NCI-H1436 treated with DMSO at 0.1 percent for 48 hours (cell line): Measurements from ENCODE around the gene PHF3.

Experiments used
- DNase-seq: peaks from one replicate; lab custom pipeline; 2025; lab: John Stamatoyannopoulos, UW

PHF3 gene

DNA sequence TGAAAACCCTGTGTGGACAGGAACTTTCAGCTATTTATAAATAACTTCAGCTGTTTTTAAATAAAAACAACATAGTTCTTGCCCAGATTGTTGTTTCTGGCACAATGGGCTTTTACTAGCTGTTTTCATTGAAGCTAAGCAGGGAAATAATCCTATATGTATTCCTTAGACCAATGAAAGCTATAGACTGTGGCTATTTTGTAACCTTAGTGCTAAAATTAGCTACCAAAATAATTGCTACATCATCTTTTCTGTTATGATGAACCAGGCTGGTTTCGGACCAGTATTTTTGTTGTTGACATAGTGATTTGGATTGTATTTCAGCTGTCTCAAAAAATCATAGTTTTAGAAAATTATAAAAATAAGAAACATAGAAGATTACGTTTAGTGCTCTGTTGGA is 13.7 kb downstream of the PHF3 start:
- no peak for DNase-seq

DNA sequence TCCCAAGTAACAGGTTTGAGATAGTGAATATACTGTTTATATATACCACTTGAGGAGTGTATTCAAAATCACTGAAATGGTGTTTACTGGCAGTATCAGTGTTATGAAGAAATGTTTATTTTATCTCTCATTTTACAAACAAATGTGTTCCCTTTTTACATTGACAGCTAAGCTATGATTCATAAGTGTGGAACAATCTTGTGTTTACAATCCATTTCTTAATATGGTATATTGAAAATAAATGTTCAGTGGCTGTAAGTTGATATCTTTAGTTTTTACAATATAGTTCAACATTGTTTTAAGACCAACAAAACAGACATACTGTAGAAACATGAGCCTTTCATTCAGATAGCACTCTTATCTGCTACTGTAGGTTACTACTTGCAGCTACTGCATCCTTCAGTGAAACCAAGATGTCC is 14.3 kb downstream of the PHF3 start:
- DNase-seq, result no peak

DNA sequence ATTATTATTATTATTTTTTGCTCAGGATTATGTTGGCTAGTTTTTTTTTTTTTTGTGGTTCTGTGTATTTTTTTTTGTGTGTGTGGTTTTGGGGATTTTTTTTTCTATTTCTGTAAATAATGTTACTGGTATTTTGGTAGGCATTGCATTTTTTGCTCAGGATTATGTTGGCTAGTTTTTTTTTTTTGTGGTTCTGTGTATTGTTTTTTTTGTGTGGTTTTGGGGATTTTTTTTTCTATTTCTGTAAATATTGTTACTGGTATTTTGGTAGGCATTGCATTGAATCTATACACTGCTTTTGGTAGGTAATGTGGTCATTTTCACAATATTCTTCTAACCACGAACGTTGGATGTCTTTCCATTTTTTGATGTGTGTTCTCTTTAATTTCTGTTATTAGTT is 17.4 kb downstream of the PHF3 start:
- no peak for DNase-seq

DNA sequence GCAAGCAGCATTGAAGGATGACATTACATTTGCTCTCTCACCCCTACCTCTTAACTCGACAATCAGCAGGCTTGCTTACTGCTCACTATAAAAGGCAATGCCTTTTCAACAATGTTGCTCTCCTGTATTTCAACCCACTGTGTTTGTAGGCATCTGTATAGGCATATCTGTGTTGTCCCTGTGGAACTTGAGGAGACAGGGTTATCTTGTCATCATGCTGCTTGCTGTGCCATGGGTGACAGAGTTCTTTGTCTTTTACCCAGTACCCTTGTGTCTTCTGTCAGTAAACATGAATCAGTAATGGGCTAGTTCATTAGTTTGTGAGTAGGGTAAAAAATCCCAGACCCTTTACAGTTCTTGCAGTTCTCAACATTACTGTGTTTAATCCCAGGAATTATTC is 25.2 kb downstream of the PHF3 start:
- DNase-seq, result no peak

DNA sequence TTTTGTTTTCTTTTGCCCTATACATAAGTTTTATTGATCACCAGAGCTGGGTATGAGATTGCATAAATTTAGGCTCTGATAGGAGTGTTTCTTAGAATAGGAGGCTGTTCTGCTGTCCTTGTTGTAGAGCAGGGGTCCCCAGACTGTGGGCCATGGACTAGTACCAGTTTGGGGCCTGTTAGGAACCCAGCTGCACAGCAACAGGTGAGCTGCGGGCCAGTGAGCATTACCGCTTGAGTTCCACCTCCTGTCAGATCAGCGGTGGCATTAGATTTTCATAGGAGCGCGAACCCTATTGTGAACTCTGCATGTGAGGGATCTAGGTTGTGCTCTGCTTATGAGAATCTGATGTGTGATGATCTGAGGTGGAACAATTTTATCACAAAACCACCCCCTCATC is 26.2 kb downstream of the PHF3 start:
- no peak for DNase-seq

DNA sequence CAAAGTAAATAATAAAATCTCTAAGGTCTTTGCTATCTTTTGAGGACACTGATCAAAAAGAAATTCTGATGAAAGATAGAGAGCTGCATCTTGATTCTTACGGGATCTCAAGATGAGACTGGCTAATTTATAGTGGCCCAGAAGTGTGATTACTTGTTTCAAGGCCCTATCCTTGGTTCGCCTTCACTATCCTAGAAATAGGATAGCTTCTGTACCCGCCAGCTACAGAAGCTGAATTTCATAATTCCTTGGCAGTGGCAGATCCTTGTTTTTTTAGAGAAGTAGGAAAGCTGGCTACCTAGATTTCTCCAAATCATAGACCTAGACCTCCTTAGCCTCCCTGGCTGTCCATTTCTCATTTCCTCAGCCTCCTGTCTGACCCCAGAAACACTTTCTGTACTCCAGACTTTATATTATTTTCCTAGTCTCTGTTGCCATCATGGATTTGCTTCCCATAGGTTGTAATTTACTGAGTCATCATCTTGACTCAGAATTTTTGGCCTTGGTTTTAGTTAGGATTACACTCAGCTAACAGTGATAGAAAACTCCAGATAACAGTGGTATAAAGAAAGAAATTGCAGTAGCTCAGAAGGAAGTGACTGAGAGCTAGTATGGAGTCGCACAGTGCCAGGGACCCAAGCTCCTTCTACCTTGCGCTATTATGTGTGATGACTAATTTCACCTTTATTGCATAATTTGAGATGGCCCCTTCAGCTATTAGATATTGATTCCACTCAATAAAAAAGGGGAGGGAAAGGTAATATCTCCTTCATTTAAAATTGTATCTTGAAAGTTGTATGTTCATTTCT is 27.7 kb downstream of the PHF3 start:
- no peak for DNase-seq

DNA sequence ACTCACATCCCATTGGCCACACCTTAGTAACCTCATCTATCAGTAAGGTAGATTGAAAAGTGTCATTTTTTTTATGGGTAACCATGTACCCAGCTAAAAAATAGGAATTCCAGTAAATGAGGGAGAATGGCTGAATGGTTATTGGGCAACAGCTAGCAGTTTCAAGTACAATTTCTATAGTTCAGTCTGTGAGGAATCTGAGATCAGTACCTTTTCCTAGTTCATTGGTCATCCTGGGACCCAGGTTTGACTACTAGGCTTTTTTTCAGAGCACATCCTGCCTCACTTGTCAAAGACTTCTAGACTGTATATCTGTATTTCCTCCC is 28.3 kb downstream of the PHF3 start:
- DNase-seq, result no peak

DNA sequence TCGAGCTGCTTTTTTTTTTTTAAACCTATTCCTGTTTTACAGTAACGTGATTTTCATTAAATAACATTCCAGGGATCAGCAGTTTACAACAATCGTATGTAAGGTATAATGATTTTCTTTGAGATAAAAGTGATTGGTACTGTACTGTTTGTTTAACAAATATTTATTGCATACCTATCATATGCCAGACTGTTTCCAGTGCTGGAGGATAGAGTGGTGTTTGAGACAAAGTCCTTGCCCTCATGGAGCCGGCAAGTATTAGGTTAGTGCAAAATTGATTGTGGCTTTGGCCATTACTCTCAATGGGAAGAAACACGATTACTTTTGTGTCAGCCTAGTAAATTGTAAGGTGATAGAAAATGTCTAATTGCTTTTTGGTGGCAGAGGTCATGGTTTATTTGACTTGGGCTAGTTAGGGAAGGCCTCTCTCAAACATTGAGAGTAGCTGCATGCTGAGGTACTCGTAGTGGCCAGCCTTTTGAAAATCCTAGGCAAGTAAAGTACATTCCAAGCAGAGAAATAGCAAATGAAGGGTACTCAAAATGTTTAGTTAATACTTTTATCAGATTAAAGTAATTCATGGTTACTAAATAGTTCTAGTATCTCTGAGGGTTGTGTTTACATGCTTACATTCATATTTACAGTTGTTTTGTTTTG is 35.6 kb downstream of the PHF3 start:
- no peak for DNase-seq

DNA sequence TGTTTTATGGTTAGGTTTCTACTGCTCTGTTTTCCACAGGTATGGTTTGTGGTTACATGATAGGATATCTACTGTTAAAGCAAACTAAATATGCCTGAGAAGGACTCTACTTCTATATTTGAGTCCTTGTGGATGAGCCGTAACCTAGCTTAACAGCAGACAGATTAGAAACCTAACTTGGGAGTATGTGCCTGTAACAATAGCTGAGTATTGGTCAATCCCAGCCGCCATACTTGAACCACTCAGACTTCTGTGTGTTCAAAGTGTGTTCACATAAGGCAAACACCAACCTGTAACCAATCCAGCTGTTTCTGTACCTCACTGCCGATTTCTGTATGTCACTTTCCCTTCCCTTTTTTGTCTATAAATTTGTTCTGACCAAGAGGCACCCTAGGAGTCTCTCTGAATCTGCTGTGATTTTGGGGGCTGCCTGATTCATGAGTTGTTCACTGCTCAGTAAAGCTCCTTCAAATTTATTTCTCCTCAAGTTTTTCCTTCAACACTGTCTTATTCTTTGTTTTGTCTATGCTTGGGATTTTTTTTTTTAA is 37.1 kb downstream of the PHF3 start:
- no peak for DNase-seq

DNA sequence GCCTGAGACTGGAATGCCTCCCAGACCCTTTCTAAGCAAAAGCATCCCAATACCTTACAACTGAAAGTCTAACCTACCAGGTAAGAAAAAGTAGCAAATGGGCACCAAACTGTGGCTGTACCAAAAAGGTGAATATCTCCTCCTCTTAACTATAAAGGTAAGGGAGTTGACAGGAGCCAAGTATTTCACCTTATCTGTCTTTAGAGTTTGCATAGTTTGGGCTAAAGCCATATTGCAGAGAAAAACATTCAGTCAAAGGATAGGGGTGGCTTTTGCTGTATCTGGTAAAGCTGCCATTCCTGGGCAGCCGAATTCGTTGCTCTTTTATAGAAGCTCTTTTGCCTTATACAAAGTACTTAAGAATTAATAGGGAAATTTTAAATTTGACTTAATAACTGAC is 38.1 kb downstream of the PHF3 start:
- DNase-seq, result no peak

DNA sequence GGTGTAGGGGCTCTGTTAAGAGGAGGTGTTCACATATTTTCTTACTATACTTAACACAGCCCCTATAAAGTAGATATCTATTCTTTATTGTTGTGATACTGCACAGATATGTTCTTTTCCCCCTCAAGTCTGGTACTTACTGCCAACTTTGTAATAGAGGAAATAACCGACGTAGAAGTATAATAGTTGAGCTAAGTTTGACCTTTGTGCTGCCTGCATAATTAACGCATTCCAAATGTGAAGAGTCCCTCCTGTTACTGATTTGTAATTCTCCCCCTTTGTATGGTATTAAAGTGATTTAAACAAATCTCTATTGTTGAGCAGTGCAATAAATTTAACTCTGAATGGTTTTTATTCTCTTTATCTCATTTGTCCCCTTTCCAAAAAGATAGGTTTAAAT is 39.0 kb downstream of the PHF3 start:
- no peak for DNase-seq

DNA sequence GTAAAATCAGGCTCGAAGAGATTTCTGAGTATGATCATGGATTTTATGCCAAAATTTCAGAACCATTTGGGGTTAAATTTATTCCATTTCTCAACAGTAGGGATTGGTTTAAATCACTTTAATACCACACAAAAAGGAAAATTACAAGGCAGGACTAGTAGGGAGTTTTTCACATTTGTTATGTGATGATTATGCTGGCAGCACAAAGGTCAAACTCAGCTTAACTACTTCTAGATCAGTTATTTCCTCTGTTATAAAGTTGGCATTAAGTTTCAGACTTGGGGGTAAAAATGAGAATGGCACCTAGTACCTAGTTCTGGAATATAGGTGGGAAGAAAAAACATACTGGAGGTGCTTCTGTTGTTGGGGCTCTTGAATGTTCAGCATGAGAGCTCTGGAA is 39.5 kb downstream of the PHF3 start:
- DNase-seq, result no peak

DNA sequence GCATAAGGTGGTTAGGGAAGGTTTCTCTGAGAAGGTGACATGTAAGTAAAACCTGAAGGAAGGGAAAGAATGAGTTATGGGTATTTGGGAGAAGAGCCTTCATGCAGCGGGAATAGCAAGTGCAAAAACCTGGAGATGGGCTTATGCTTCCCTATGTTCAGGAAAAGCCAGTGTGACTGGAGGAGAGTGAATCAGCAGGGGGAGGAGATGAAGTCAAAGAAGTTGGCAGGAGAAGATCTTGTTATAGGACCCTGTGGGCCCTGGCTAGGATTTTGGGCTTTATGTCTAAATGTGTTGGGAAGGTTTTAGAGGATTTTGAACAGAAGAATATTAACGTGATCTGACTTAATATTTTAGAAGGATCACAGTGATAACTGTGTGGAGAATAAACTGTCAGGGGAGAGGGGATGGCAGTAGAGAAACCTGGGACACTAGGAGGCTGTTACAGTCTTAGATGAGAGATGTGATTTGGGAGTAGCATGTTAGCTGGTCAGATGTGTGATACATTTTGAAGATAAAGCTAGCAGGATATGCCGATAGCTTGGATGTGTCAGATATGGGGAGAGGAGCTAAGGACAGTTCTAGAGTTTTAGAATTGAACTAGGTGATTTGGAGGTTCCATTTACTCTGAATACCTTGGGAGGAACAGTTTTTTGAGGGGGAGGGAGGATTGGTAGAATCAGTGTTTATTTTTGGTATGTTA is 41.0 kb downstream of the PHF3 start:
- DNase-seq, result no peak

DNA sequence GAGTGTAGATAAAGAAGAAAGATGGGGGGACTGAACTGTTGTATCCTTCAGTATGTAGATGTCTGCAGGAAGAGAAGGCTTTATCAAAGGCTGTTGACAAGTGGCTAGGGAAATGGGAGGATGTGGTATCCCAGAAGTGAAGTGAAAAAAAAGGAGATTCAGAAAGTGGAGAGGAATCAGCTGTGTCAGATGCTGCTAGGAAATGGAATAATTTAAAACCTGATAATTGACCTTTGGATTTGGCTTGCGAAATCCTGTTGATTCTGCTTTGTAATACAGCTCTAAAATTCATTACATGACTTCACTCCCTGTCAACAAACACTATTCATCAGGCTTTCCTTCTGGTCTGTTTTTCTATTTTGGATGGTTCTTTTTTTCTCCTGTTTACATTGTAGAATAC is 41.7 kb downstream of the PHF3 start:
- no peak for DNase-seq

DNA sequence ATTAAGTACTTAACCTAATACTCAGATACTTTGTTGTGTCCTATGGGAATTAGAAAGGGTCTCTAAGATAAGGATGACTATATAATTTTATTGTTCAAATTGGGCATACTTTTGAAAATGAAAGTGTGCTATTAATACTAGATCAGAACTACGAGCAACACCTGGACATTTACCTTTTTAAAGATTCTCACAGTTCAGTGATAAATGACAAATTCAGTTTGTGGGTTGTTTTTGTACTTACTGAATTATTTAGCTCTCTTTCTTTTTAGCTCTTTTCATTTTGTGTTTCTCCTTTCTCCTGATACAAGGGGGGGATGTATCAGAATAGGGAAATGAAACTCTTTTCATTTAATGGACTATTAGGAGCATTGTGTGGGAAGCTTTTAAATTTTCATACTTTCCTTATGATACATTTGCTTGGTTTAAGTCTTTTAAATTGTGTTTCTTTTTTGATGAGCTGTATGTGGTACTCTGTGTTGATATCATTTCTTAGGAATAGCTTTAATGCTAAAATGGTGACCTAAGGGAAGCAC is 47.5 kb downstream of the PHF3 start:
- no peak for DNase-seq

DNA sequence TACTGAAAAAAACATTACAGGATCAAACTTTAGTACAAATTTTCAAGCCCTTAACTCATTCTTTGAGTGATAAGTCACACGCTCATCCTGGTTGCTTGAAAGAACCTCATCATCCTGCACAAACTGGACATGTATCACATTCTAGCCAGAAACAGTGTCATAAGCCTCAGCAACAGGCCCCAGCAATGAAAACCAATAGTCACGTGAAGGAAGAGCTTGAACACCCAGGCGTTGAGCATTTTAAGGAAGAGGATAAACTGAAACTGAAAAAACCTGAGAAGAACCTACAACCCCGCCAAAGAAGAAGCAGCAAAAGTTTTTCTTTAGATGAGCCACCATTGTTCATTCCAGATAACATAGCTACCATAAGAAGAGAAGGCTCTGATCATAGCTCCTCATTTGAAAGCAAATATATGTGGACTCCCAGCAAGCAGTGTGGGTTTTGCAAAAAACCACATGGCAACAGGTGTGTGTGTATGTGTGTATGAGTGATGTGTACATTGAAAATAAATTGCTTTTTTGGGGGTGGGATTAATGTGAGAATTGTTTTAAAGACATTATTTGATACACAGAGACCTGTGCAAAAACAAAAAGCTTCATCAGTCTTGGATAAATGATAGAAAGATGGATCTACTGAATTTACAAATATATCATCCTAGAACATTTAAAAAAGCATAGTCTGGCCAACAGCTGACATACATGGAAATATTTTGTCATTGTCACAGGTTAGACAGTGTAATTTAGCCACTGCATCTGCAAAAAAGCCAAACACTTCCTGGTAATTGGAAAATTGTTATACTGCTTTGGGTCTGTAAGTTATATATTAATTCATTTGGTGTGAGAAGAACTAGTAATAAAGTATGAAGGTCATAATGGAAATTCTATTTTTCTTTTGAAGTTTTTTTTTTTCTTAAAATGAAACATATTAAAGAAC is 50.1 kb downstream of the PHF3 start:
- DNase-seq, result no peak

DNA sequence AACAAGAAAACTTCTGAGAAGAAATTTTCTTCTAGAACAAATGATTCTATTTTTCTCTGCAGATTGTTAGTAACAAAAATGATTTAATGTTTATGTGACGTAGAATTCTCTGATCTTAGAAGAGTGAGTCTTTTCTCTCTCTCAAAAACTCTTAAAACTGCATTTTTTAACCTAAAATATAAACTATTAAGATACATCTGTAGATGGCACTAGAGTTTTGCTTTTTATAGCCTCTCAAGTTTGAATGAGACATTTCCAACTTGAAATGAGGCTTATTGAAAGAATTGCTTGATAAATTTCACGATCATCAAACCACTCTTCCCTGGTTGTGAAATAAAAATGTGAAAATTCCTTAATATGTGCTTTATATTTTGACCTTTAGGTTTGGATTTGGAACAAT is 53.8 kb downstream of the PHF3 start:
- DNase-seq, result no peak

DNA sequence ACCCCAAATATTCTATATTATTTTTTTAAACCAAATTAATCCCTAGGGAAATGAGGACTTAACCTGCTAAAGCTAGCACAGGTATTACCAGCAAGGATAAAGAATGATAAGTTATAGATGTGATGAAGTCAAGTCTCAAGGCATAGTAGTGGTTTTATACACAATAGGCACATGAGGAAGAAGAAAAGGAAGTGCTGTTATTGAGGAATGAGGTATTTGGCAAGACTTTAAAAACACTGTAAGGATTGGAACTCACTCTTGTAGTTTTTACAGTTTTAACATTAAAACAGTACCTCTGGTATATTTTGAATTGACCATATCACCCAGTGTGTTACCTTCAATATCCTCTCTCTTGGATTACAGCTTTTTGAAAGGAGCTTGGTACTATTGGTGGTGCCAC is 54.6 kb downstream of the PHF3 start:
- no peak for DNase-seq

DNA sequence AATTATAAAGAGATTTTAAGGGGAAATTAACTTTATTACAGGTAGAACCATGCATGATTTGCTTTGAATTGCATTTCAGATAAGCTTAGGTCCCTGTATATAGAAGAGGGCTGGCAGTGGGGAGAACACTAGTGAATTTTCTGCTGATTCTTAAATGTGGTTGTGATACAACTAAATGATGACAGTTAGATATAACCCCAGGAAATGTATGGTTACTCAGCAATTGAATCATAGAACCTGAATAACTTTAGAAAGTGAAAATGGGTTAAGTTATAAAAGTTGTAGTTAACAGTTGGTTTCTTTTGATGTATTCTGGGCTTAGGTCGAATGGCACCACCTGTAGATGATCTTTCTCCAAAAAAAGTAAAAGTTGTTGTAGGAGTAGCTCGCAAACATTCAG is 70.1 kb downstream of the PHF3 start:
- DNase-seq, result no peak

DNA sequence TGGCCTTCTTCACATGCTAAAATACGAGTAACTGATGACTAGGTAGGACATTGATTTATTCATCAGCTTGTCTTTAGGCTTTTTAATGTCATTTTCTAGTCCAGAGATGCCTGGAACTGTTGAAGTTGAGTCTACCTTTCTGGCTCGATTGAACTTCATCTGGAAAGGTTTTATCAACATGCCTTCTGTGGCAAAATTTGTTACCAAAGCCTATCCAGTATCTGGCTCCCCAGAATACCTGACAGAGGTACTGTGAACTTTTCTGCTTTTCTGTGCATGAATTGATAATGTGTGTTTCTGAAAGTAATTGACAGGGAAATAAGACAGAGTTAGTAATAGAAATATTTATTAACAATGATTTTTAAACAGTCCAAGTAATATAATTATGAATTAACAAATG is 71.0 kb downstream of the PHF3 start:
- DNase-seq, result no peak

DNA sequence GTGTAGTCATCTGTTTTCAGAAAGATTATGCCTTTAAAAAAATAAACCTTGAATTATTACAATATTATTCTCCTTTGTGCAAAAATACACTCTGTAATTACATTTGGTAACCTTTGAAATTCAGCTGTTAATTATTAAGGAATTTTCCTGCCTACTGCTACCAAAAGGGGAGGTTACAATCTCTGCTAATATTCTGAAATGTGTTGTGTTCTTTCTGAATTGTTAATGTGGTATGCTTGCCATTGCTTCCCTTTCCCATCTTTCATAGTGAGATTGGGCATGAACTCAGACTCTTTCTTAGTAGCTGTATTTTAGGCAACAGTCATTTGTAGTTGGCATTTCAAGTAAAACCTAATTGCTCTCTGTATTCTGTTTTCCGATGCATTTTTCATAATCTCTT is 73.0 kb downstream of the PHF3 start:
- DNase-seq, result no peak

DNA sequence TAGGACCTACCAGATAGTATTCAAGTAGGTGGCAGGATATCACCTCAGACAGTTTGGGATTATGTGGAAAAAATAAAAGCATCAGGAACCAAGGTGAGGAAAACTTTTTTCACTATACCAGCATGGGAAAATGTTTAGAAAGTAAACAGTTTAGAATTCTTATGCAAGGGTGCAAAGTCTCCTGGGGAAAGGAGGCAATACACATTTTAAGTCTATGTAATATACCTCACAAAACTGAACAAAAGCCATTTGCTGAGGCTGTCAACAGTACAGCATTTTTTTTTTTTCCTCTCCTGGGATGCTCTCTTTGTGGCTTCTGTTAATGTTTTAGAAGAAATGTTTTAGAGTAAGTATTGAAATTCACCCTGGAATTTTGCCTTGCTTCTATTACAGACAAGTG is 73.5 kb downstream of the PHF3 start:
- DNase-seq, result no peak
